ENCODE data around the gene SUMF1.
A peak's percentile ranks its signal among the peaks of the same experiment; 100 is the strongest.

Gene SUMF1

GRCh38 chr3:4340411-4341335 lies 126.4 kb downstream of the SUMF1 start:
- Histone ChIP-seq H3K4me1 (ENCODE audit: insufficient read depth, low read length, poor library complexity, severe bottlenecking) (peaks cover 27% of the 10 kb centered on the region), H3K9me2 (replicated peaks; ENCODE audit: low read depth, low read length) (no peaks in the 10 kb centered on the region), H3F3A (ENCODE audit: low read depth) (no peaks in the 10 kb centered on the region), H3K4me3 (ENCODE audit: low read length, poor library complexity, severe bottlenecking) (peak overlapping the region; percentile 55), H4K20me1 (ENCODE audit: insufficient read depth, low read length, poor library complexity, severe bottlenecking) (no peaks in the 10 kb centered on the region), H2AFZ (ENCODE audit: low read length) (peak overlapping the region; percentile 92), H3K36me3 (ENCODE audit: insufficient read depth, low read length) (no peaks in the 10 kb centered on the region), H3K9ac (ENCODE audit: low read depth, low read length, poor library complexity, severe bottlenecking) (peak overlapping the region; percentile 40), H3K4me2 (ENCODE audit: low read depth, low read length, poor library complexity, severe bottlenecking) (peak overlapping the region; percentile 67), H3K79me2 (ENCODE audit: insufficient read depth, low read length) (no peaks in the 10 kb centered on the region), H3K27me3 (ENCODE audit: insufficient read depth, low read length, poor library complexity, severe bottlenecking) (no peaks in the 10 kb centered on the region), H3K9me3 (ENCODE audit: insufficient read depth, low read depth, low read length) (no peaks in the 10 kb centered on the region)
- TF ChIP-seq CTCF (conservative IDR thresholded peaks at IDR 0.05; ENCODE audit: low read length): no peak
- no peak for TF ChIP-seq EZH2phosphoT487 (IDR thresholded peaks at IDR 0.05; ENCODE audit: borderline replicate concordance)

GRCh38 chr3:4340077-4340410 lies 127.0 kb downstream of the SUMF1 start:
- no peaks in the 10 kb centered on the region for H3K79me2 ChIP-seq (ENCODE audit: insufficient read depth, low read length)
- peak overlapping the region; percentile 40 for H3K9ac ChIP-seq (ENCODE audit: low read depth, low read length, poor library complexity, severe bottlenecking)
- H3K4me2 ChIP-seq (ENCODE audit: low read depth, low read length, poor library complexity, severe bottlenecking): peak overlapping the region; percentile 67
- H3K36me3 ChIP-seq (ENCODE audit: insufficient read depth, low read length): no peaks in the 10 kb centered on the region
- no peaks in the 10 kb centered on the region for H3K9me2 ChIP-seq (replicated peaks; ENCODE audit: low read depth, low read length)
- no peaks in the 10 kb centered on the region for H3K9me3 ChIP-seq (ENCODE audit: insufficient read depth, low read depth, low read length)
- TF ChIP-seq CTCF (conservative IDR thresholded peaks at IDR 0.05; ENCODE audit: low read length) (no peak), EZH2phosphoT487 (IDR thresholded peaks at IDR 0.05; ENCODE audit: borderline replicate concordance) (no peak)
- peak overlapping the region; percentile 55 for H3K4me3 ChIP-seq (ENCODE audit: low read length, poor library complexity, severe bottlenecking)
- H3F3A ChIP-seq (ENCODE audit: low read depth): no peaks in the 10 kb centered on the region
- H4K20me1 ChIP-seq (ENCODE audit: insufficient read depth, low read length, poor library complexity, severe bottlenecking): no peaks in the 10 kb centered on the region
- no peaks in the 10 kb centered on the region for H3K27me3 ChIP-seq (ENCODE audit: insufficient read depth, low read length, poor library complexity, severe bottlenecking)
- peaks cover 27% of the 10 kb centered on the region for H3K4me1 ChIP-seq (ENCODE audit: insufficient read depth, low read length, poor library complexity, severe bottlenecking)
- peak overlapping the region; percentile 92 for H2AFZ ChIP-seq (ENCODE audit: low read length)

- Histone ChIP-seq H3F3A (ENCODE audit: low read depth) (no peaks in the 10 kb centered on the region), H3K79me2 (ENCODE audit: insufficient read depth, low read length) (no peaks in the 10 kb centered on the region), H3K36me3 (ENCODE audit: insufficient read depth, low read length) (no peaks in the 10 kb centered on the region), H3K4me1 (ENCODE audit: insufficient read depth, low read length, poor library complexity, severe bottlenecking) (peaks cover 27% of the 10 kb centered on the region), H3K9me3 (ENCODE audit: insufficient read depth, low read depth, low read length) (no peaks in the 10 kb centered on the region), H4K20me1 (ENCODE audit: insufficient read depth, low read length, poor library complexity, severe bottlenecking) (no peaks in the 10 kb centered on the region), H2AFZ (ENCODE audit: low read length) (no peak overlapping the region), H3K9ac (ENCODE audit: low read depth, low read length, poor library complexity, severe bottlenecking) (no peak overlapping the region), H3K4me2 (ENCODE audit: low read depth, low read length, poor library complexity, severe bottlenecking) (no peak overlapping the region), H3K4me3 (ENCODE audit: low read length, poor library complexity, severe bottlenecking) (no peak overlapping the region), H3K9me2 (replicated peaks; ENCODE audit: low read depth, low read length) (no peaks in the 10 kb centered on the region), H3K27me3 (ENCODE audit: insufficient read depth, low read length, poor library complexity, severe bottlenecking) (no peaks in the 10 kb centered on the region)
- TF ChIP-seq EZH2phosphoT487 (IDR thresholded peaks at IDR 0.05; ENCODE audit: borderline replicate concordance) (no peak), CTCF (conservative IDR thresholded peaks at IDR 0.05; ENCODE audit: low read length) (peak; percentile 15; the same call in 1 of the 2 replicates)
Observed at GRCh38 chr3:4338751-4339150, 128.3 kb downstream of the SUMF1 start.
